Breast epithelium (tissue), 4 donors: ENCODE data around the gene HEPACAM. TPM values are rescaled to one million over a fixed set of nuclear protein-coding genes. Genes with fewer than 3 reads are reported as not detected.
"Not testable (repeated sequence)": the region's sequence is repeated elsewhere in the genome, so short reads cannot be mapped to it uniquely, and the experiment has no call there.

Experiments
- DNase-seq, 2 donors: peaks; one replicate each; pipeline ENCODE4 v3.0.0-alpha.2; 2019; ENCODE audit warnings: low spot score in 2 of 2
- H3K27ac ChIP-seq, 2 donors: fragments of 200-600 bp; sonication (generic) in 1 of 2; one replicate each; pipeline ENCODE4 v1.5.1; 2016 to 2019; ENCODE audit warnings: mild to moderate bottlenecking in 1 of 2
- H3K27me3 ChIP-seq, 2 donors: fragments of 200-600 bp; sonication (generic) in 1 of 2; one replicate each; pipeline versions ENCODE4 v1.5.1 to v1.6.0; 2017 to 2019; ENCODE audit warnings: control low read depth in 1 of 2, mild to moderate bottlenecking in 1 of 2
- H3K36me3 ChIP-seq: fragments of 200-600 bp; one replicate; pipeline ENCODE4 v1.5.1; 2019
- H3K4me1 ChIP-seq, 2 donors: fragments of 200-600 bp; sonication (generic); one replicate each; pipeline ENCODE4 v1.5.1; 2016 to 2019; ENCODE audit warnings: control low read depth in 1 of 2
- H3K4me3 ChIP-seq, 3 donors: fragments of 200-600 bp; sonication (generic); 1 replicate in 2 of 3; 2 replicates in 1 of 3; pipeline ENCODE4 v1.5.1; 2016 to 2019; ENCODE audit warnings: mild to moderate bottlenecking in 3 of 3, moderate library complexity in 2 of 3
- H3K9me3 ChIP-seq, 2 donors: fragments of 200-600 bp; sonication (generic) in 1 of 2; one replicate each; pipeline ENCODE4 v1.5.1; 2016 to 2019; ENCODE audit warnings: control low read depth in 1 of 2
- CTCF ChIP-seq, 3 donors: fragments of 450-650 bp; IDR thresholded peaks; one replicate each; pipeline ENCODE4 v1.5.1; 2016 to 2017; ENCODE audit warnings: antibody characterized with exemption in 3 of 3, mild to moderate bottlenecking in 3 of 3, moderate library complexity in 3 of 3
- POLR2A ChIP-seq: fragments of 450-650 bp; IDR thresholded peaks from one replicate; pipeline ENCODE4 v1.6.1; 2016; ENCODE audit warnings: antibody characterized with exemption, mild to moderate bottlenecking, moderate library complexity
- POLR2AphosphoS5 ChIP-seq, 3 donors: sonication (generic); formaldehyde crosslinking; IDR thresholded peaks; one replicate each; pipeline ENCODE4 v1.6.1; 2017; ENCODE audit warnings: antibody characterized with exemption in 3 of 3
- intact Hi-C: fragments of 100-400 bp; cut with DNase I; formaldehyde crosslinking; loops from one replicate; pipeline ENCODE4 v1.15.1; 2023; ENCODE audit warnings: low total_unique reads
- total RNA-seq, 3 donors: library from RNA; depleted of rRNA; stranded (reverse); fragments of >200 nt; gene quantifications; one replicate each; pipeline ENCODE4 v1.1.0, GENCODE V29; 2016

Gene HEPACAM
- total RNA-seq, 3 donors from 2014 or later, result 2.3 to 25.4 (median 6.1) TPM

- Histone ChIP-seq H3K27me3 (no peaks in the 10 kb centered on the region), H3K4me1 (no peaks in the 10 kb centered on the region), H3K36me3 (no peaks in the 10 kb centered on the region), H3K9me3 (peaks cover 0 to 4% of the 10 kb centered on the region in 2 donors), H3K27ac (no peak overlapping the region), H3K4me3 (no peak overlapping the region)
- intact Hi-C loops, result no loop called here
- no peak for TF ChIP-seq CTCF (IDR thresholded peaks at IDR 0.05)
- TF ChIP-seq POLR2A, result no peak
- TF ChIP-seq POLR2AphosphoS5 (IDR thresholded peaks at IDR 0.05), result no peak
- DNase-seq, result no peak
Measured at GRCh38 chr11:124978316-124978715, 42.5 kb upstream of the HEPACAM start.

- Histone ChIP-seq H3K4me3 (no peak overlapping the region), H3K27ac (no peak overlapping the region), H3K36me3 (no peaks in the 10 kb centered on the region), H3K27me3 (no peaks in the 10 kb centered on the region), H3K9me3 (peaks cover 0 to 4% of the 10 kb centered on the region in 2 donors), H3K4me1 (no peaks in the 10 kb centered on the region)
- DNase-seq, result no peak
- intact Hi-C loops, result no loop called here
- no peak for TF ChIP-seq POLR2A
- TF ChIP-seq POLR2AphosphoS5 (IDR thresholded peaks at IDR 0.05), result no peak
- no peak for TF ChIP-seq CTCF (IDR thresholded peaks at IDR 0.05)
Measured at GRCh38 chr11:124977006-124977405, 41.2 kb upstream of the HEPACAM start.

GRCh38 chr11:124976531-124976930, 40.7 kb upstream of the HEPACAM start:
- no peak overlapping the region for H3K4me3 ChIP-seq
- intact Hi-C loops, result no loop called here
- H3K36me3 ChIP-seq, result no peaks in the 10 kb centered on the region
- no peak for DNase-seq
- no peak overlapping the region for H3K27ac ChIP-seq
- TF ChIP-seq CTCF (IDR thresholded peaks at IDR 0.05), result no peak
- no peak for TF ChIP-seq POLR2AphosphoS5 (IDR thresholded peaks at IDR 0.05)
- no peak for TF ChIP-seq POLR2A
- H3K9me3 ChIP-seq, result peaks cover 0 to 4% of the 10 kb centered on the region in 2 donors
- no peaks in the 10 kb centered on the region for H3K27me3 ChIP-seq
- H3K4me1 ChIP-seq, result no peaks in the 10 kb centered on the region

- H3K27me3 ChIP-seq, result no peaks in the 10 kb centered on the region
- H3K4me1 ChIP-seq, result no peaks in the 10 kb centered on the region
Measured at GRCh38 chr11:124971810-124972209, 36.0 kb upstream of the HEPACAM start.

GRCh38 chr11:124970925-124971324, 35.1 kb upstream of the HEPACAM start:
- intact Hi-C loops, result no loop called here
- H3K9me3 ChIP-seq, result no peaks in the 10 kb centered on the region
- TF ChIP-seq POLR2AphosphoS5 (IDR thresholded peaks at IDR 0.05) (no peak), POLR2A (no peak), CTCF (IDR thresholded peaks at IDR 0.05) (no peak)
- H3K27me3 ChIP-seq, result no peaks in the 10 kb centered on the region
- no peak overlapping the region for H3K4me3 ChIP-seq
- H3K36me3 ChIP-seq, result no peaks in the 10 kb centered on the region
- no peaks in the 10 kb centered on the region for H3K4me1 ChIP-seq
- DNase-seq, result no peak
- no peak overlapping the region for H3K27ac ChIP-seq

More at GRCh38 chr11:124971810-124972209, 36.0 kb upstream of the HEPACAM start:
- Histone ChIP-seq H3K4me3 (no peak overlapping the region), H3K36me3 (no peaks in the 10 kb centered on the region), H3K9me3 (no peaks in the 10 kb centered on the region), H3K27ac (no peak overlapping the region)
- intact Hi-C loops, result no loop called here
- no peak for DNase-seq
- TF ChIP-seq POLR2AphosphoS5 (IDR thresholded peaks at IDR 0.05) (no peak), POLR2A (no peak)

- DNase-seq, H3K27me3 ChIP-seq, intact Hi-C loops, H3K4me3 ChIP-seq, H3K27ac ChIP-seq, H3K4me1 ChIP-seq, H3K9me3 ChIP-seq, H3K36me3 ChIP-seq: not testable (repeated sequence)
Measured at GRCh38 chr11:124968197-124968596, 32.4 kb upstream of the HEPACAM start.
